HEK293 (cell line): ENCODE results near the gene EHD3.

Experiments used
- IKZF3 ChIP-seq: fragments of 450-650 bp; IDR thresholded peaks from 2 replicates; pipeline ENCODE4 v1.5.0; 2018; ENCODE audit warnings: missing biosample characterization, mild to moderate bottlenecking, missing genetic modification characterization, moderate library complexity
- ZEB2 ChIP-seq: fragments of 450-650 bp; formaldehyde crosslinking; IDR thresholded peaks from 2 replicates; pipeline ENCODE4 v1.5.1; 2016; ENCODE audit warnings: missing biosample characterization, missing genetic modification characterization
- ZIC2 ChIP-seq: fragments of 450-650 bp; formaldehyde crosslinking; IDR thresholded peaks from 2 replicates; pipeline ENCODE4 v1.5.1; 2016; ENCODE audit warnings: missing biosample characterization, missing genetic modification characterization
- ZNF16 ChIP-seq: fragments of 450-650 bp; formaldehyde crosslinking; IDR thresholded peaks from 2 replicates; pipeline ENCODE4 v1.5.1; 2016; ENCODE audit warnings: low read depth, missing biosample characterization, missing genetic modification characterization
- ZNF274 ChIP-seq, 2 experiments: fragments of 200-500 bp in 1 of 2; fragments of 450-650 bp in 1 of 2; sonication (Bioruptor generic) in 1 of 2; formaldehyde crosslinking in 1 of 2; IDR thresholded peaks; 2 replicates each; pipeline versions ENCODE4 v1.5.1 to v1.6.1; 2014 to 2016; ENCODE audit warnings: borderline replicate concordance in 1 of 2, inconsistent platforms in 1 of 2, low read length in 1 of 2, missing biosample characterization in 1 of 2, missing genetic modification characterization in 1 of 2
- ZNF514 ChIP-seq: fragments of 450-650 bp; formaldehyde crosslinking; IDR thresholded peaks from 2 replicates; pipeline ENCODE4 v1.5.1; 2016; ENCODE audit warnings: missing biosample characterization, missing genetic modification characterization

EHD3 gene

DNA sequence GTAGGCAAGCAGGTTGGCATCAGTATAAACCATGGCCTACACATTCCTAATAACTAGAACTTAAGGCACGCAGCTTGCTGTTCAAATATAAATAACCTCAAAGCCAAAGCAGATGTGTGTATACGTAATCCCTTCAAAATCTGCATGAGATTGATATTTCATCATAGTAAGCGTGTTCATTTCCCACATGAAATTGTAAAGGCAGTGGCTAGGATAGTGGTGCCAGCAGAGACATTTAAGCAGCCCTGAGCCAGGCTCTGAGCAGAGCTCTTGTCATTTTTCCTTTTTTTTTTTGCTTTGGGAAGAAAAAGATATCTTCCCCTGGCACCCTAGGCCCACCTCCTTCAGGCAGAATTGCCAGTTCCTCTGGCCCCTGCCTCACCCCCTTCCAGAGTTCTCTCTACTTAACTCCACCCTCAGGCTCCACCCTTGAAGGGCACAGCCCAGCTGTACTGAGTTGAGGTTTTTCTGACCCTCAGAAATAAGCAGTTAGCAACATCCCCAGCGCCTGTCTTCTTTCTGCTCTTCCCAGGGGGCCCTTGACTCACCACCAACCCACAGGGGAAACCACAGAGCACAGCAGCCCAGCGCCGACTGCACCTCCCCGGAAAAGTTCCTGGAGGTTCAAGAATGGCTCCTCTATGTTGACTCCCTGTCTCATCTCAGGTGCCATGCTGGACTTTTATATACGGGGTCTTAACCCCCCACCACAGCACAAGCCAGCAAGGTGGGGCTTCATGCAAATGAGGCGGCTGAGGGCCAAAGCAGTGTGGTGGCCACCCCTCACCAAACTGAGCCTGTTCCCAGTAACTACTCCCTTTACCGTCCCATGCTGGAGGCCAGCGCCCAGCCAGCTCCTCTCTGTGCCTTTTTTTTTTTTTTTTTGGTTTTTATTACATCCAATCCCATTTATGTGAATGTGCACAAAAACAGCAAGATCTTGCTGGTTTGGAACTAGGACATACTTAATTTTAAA, 84.7 kb downstream of the EHD3 start (continued):
- no peak for TF ChIP-seq IKZF3
- TF ChIP-seq ZIC2 (tag by site-specific recombination) = peak; percentile 80
- TF ChIP-seq ZEB2 (tag by site-specific recombination) = no peak
- no peak for TF ChIP-seq ZNF274 (IDR thresholded peaks at IDR 0.05; ENCODE audit: low read length)
- no peak for TF ChIP-seq ZNF274 (tag by site-specific recombination; IDR thresholded peaks at IDR 0.05; ENCODE audit: borderline replicate concordance)
- no peak for TF ChIP-seq ZNF16 (tag by site-specific recombination)
- no peak for TF ChIP-seq ZNF514 (tag by site-specific recombination)
